SK-N-SH treated with all-trans-retinoic acid at 6 μM for 48 hours (cell line): ENCODE measurements around the gene RAB38.

Source experiments
- ATAC-seq: fragments of 200-7000 bp; cut with Tn5 transposase; 3 replicates; pipeline ENCODE4 v1.9.1; 2020; ENCODE audit warnings: mild to moderate bottlenecking, moderate library complexity
- ARNTL ChIP-seq: fragments of 450-650 bp; formaldehyde crosslinking; IDR thresholded peaks from 2 replicates; pipeline ENCODE4 v1.5.0; 2020; ENCODE audit warnings: low read depth, mild to moderate bottlenecking, moderate library complexity, borderline replicate concordance
- CSDC2 ChIP-seq: fragments of 250-450 bp; sonication (Bioruptor Pico); IDR thresholded peaks from 2 replicates; pipeline ENCODE4 v1.5.0; 2020; ENCODE audit warnings: mild to moderate bottlenecking, moderate library complexity
- ESRRG ChIP-seq: fragments of 250-450 bp; sonication (Bioruptor Pico); IDR thresholded peaks from 2 replicates; pipeline ENCODE4 v1.6.1; 2021; ENCODE audit warnings: mild to moderate bottlenecking
- GLIS3 ChIP-seq: fragments of 250-450 bp; sonication (Bioruptor Pico); IDR thresholded peaks from 2 replicates; pipeline ENCODE4 v1.5.0; 2020; ENCODE audit warnings: mild to moderate bottlenecking, moderate library complexity
- ISL1 ChIP-seq: fragments of 250-450 bp; sonication (Bioruptor Pico); IDR thresholded peaks from 2 replicates; pipeline ENCODE4 v2.1.2; 2022; ENCODE audit warnings: mild to moderate bottlenecking, moderate library complexity
- OSR1 ChIP-seq: fragments of 250-450 bp; sonication (Bioruptor Pico); IDR thresholded peaks from 2 replicates; pipeline ENCODE4 v1.8.0; 2022; ENCODE audit warnings: moderate library complexity, mild to moderate bottlenecking, inconsistent platforms
- PPARA ChIP-seq: fragments of 250-450 bp; sonication (Bioruptor Pico); IDR thresholded peaks from 2 replicates; pipeline ENCODE4 v1.5.0; 2020; ENCODE audit warnings: mild to moderate bottlenecking, borderline replicate concordance
- SNAI2 ChIP-seq: fragments of 250-450 bp; sonication (Bioruptor Pico); IDR thresholded peaks from 2 replicates; pipeline ENCODE4 v1.5.0; 2020; ENCODE audit warnings: mild to moderate bottlenecking, moderate library complexity
- TCF4 ChIP-seq: fragments of 250-450 bp; sonication (Bioruptor Pico); IDR thresholded peaks from 2 replicates; pipeline ENCODE4 v1.8.0; 2021; ENCODE audit warnings: mild to moderate bottlenecking, moderate library complexity, borderline replicate concordance
- TOX ChIP-seq: fragments of 250-450 bp; sonication (Bioruptor Pico); IDR thresholded peaks from 2 replicates; pipeline ENCODE4 v1.8.0; 2021; ENCODE audit warnings: mild to moderate bottlenecking, moderate library complexity, borderline replicate concordance
- ZC3H10 ChIP-seq: fragments of 250-450 bp; sonication (Bioruptor Pico); IDR thresholded peaks from 2 replicates; pipeline ENCODE4 v1.5.1; 2021; ENCODE audit warnings: mild to moderate bottlenecking, moderate library complexity
- ZFP30 ChIP-seq: fragments of 450-650 bp; formaldehyde crosslinking; IDR thresholded peaks from 2 replicates; pipeline ENCODE4 v1.5.0; 2022; ENCODE audit warnings: mild to moderate bottlenecking, moderate library complexity
- ZNF565 ChIP-seq: fragments of 450-650 bp; formaldehyde crosslinking; conservative IDR thresholded peaks from 2 replicates; pipeline ENCODE4 v1.5.0; 2020; ENCODE audit warnings: low read depth, mild to moderate bottlenecking, moderate library complexity
- ZNF8 ChIP-seq: fragments of 450-650 bp; formaldehyde crosslinking; IDR thresholded peaks from 2 replicates; pipeline ENCODE4 v1.5.0; 2020; ENCODE audit warnings: mild to moderate bottlenecking, moderate library complexity
- TF ChIP-seq, protein P1 (sequence below): fragments of 250-450 bp; sonication (Bioruptor Pico); IDR thresholded peaks from 2 replicates; pipeline ENCODE4 v1.8.0; 2021; ENCODE audit warnings: low read depth, mild to moderate bottlenecking, moderate library complexity, borderline replicate concordance
- TF ChIP-seq, protein P2 (sequence below): fragments of 250-450 bp; sonication (Bioruptor Pico); IDR thresholded peaks from 2 replicates; pipeline ENCODE4 v1.8.0; 2020; ENCODE audit warnings: mild to moderate bottlenecking, moderate library complexity, borderline replicate concordance
- TF ChIP-seq, protein P3 (sequence below): fragments of 250-450 bp; sonication (Bioruptor Pico); IDR thresholded peaks from 2 replicates; pipeline ENCODE4 v1.5.0; 2020; ENCODE audit warnings: mild to moderate bottlenecking, moderate library complexity
- TF ChIP-seq, protein P4 (sequence below): fragments of 250-450 bp; sonication (Bioruptor Pico); IDR thresholded peaks from 2 replicates; pipeline ENCODE4 v1.5.1; 2021; ENCODE audit warnings: mild to moderate bottlenecking, moderate library complexity
- TF ChIP-seq, protein P5 (sequence below): fragments of 250-450 bp; sonication (Bioruptor Pico); IDR thresholded peaks from 2 replicates; pipeline ENCODE4 v1.5.1; 2020; ENCODE audit warnings: low read depth, mild to moderate bottlenecking, moderate library complexity

The RAB38 gene

DNA sequence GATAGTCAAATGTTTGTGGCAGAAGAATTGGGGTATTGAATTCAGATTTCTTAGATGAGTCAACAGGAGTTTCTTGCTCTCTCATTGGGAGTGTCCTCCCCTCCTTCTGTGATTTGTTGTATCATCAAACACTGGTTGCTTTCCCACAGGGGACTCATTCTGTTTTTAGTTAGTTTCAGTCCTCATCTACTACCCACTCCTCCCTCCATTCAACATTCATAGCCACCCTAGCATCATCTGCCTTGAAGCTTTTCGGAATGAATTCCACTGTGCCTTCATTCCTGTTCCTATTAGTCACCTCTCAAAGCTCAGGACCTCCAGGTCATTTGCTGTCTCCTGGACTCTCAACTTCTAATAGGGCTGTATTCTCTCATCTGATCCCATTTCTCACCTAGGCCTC lies 31.5 kb upstream of the RAB38 start:
- TF ChIP-seq ARNTL (CRISPR knock-in tag) (no peak), GLIS3 (CRISPR knock-in tag) (no peak), SNAI2 (no peak), ISL1 (CRISPR knock-in tag) (no peak), PPARA (CRISPR knock-in tag) (no peak), ZC3H10 (CRISPR knock-in tag) (no peak), TCF4 (CRISPR knock-in tag) (no peak), ZNF8 (CRISPR knock-in tag) (no peak), OSR1 (CRISPR knock-in tag) (no peak), ZNF565 (CRISPR knock-in tag) (no peak)
- no peak for ATAC-seq

DNA sequence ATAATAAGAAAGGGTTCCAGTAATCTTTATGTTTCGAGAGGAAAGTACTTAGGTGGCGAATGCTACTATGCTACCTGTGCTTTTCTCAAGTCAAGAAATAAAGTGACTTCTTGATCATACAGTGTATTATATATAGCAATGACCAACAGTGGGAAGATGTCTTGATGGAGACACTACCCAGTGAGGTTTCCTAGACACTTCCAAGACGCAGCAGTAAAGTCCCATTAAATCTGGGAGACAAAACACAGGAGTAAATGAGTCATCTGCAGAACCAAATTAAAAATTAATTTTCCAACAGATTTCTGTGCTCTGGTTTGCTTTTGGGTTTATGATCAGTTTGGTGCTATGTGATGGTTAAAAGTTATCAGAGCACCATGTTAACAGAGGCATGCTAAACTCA lies 29.1 kb upstream of the RAB38 start:
- TF ChIP-seq TCF4 (CRISPR knock-in tag) (no peak), SNAI2 (no peak), ARNTL (CRISPR knock-in tag) (no peak), ZC3H10 (CRISPR knock-in tag) (no peak), ESRRG (CRISPR knock-in tag) (no peak), ZFP30 (CRISPR knock-in tag) (no peak), ISL1 (CRISPR knock-in tag) (no peak), TOX (no peak), ZNF565 (CRISPR knock-in tag) (no peak), GLIS3 (CRISPR knock-in tag) (no peak), OSR1 (CRISPR knock-in tag) (no peak), PPARA (CRISPR knock-in tag) (no peak)
- TF ChIP-seq, protein P1, sequence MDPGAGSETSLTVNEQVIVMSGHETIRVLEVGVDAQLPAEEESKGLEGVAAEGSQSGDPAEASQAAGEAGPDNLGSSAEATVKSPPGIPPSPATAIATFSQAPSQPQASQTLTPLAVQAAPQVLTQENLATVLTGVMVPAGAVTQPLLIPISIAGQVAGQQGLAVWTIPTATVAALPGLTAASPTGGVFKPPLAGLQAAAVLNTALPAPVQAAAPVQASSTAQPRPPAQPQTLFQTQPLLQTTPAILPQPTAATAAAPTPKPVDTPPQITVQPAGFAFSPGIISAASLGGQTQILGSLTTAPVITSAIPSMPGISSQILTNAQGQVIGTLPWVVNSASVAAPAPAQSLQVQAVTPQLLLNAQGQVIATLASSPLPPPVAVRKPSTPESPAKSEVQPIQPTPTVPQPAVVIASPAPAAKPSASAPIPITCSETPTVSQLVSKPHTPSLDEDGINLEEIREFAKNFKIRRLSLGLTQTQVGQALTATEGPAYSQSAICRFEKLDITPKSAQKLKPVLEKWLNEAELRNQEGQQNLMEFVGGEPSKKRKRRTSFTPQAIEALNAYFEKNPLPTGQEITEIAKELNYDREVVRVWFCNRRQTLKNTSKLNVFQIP (CRISPR knock-in tag), result no peak
- TF ChIP-seq, protein P2, sequence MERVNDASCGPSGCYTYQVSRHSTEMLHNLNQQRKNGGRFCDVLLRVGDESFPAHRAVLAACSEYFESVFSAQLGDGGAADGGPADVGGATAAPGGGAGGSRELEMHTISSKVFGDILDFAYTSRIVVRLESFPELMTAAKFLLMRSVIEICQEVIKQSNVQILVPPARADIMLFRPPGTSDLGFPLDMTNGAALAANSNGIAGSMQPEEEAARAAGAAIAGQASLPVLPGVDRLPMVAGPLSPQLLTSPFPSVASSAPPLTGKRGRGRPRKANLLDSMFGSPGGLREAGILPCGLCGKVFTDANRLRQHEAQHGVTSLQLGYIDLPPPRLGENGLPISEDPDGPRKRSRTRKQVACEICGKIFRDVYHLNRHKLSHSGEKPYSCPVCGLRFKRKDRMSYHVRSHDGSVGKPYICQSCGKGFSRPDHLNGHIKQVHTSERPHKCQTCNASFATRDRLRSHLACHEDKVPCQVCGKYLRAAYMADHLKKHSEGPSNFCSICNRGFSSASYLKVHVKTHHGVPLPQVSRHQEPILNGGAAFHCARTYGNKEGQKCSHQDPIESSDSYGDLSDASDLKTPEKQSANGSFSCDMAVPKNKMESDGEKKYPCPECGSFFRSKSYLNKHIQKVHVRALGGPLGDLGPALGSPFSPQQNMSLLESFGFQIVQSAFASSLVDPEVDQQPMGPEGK (CRISPR knock-in tag), result no peak
- ATAC-seq, result no peak

DNA sequence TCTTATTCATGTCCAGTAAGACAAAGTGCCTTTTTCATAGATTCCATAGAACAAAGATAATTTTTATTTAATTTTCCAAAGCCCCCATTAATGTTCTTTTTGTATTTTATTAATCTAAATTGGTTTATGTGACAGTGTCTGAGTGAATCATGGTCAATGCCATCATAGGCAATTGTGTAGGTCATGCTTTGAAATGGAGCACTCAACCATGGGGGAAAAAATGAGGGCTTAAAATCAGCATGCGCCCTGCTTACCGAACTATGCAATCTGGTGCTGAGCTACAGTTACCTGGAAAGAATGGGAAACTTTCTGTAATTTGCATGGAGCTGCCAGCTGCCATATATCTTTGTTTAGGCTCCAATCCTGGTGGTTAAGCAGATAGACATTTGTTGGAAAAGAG lies 28.4 kb upstream of the RAB38 start:
- TF ChIP-seq, protein P3, sequence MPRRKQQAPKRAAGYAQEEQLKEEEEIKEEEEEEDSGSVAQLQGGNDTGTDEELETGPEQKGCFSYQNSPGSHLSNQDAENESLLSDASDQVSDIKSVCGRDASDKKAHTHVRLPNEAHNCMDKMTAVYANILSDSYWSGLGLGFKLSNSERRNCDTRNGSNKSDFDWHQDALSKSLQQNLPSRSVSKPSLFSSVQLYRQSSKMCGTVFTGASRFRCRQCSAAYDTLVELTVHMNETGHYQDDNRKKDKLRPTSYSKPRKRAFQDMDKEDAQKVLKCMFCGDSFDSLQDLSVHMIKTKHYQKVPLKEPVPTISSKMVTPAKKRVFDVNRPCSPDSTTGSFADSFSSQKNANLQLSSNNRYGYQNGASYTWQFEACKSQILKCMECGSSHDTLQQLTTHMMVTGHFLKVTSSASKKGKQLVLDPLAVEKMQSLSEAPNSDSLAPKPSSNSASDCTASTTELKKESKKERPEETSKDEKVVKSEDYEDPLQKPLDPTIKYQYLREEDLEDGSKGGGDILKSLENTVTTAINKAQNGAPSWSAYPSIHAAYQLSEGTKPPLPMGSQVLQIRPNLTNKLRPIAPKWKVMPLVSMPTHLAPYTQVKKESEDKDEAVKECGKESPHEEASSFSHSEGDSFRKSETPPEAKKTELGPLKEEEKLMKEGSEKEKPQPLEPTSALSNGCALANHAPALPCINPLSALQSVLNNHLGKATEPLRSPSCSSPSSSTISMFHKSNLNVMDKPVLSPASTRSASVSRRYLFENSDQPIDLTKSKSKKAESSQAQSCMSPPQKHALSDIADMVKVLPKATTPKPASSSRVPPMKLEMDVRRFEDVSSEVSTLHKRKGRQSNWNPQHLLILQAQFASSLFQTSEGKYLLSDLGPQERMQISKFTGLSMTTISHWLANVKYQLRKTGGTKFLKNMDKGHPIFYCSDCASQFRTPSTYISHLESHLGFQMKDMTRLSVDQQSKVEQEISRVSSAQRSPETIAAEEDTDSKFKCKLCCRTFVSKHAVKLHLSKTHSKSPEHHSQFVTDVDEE, result no peak
- ATAC-seq, result no peak

DNA sequence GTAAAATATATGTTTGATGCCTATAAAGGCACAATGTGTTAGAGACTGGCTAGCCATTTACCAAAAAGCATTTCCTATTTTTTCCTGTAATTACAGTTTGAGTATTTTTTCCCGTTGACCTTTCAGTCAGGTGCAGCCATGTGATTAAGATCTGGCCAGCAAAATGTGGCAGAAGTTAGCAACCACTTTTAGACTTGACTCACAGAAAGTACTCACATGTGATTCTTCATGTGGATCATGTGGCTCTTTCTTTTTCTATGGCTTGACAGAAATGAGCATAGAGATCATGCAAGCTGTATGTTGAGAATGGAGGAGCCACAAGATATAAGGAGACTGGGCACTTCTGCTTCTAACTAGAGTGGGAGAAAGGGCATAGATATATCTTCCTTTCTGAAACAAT lies 27.3 kb upstream of the RAB38 start:
- TF ChIP-seq OSR1 (CRISPR knock-in tag), result no peak
- TF ChIP-seq CSDC2, result no peak
- no peak for TF ChIP-seq SNAI2
- TF ChIP-seq ZFP30 (CRISPR knock-in tag), result no peak
- TF ChIP-seq, protein P4, sequence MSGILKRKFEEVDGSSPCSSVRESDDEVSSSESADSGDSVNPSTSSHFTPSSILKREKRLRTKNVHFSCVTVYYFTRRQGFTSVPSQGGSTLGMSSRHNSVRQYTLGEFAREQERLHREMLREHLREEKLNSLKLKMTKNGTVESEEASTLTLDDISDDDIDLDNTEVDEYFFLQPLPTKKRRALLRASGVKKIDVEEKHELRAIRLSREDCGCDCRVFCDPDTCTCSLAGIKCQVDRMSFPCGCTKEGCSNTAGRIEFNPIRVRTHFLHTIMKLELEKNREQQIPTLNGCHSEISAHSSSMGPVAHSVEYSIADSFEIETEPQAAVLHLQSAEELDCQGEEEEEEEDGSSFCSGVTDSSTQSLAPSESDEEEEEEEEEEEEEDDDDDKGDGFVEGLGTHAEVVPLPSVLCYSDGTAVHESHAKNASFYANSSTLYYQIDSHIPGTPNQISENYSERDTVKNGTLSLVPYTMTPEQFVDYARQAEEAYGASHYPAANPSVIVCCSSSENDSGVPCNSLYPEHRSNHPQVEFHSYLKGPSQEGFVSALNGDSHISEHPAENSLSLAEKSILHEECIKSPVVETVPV (CRISPR knock-in tag), result no peak
- TF ChIP-seq, protein P2 (CRISPR knock-in tag), result no peak
- TF ChIP-seq, protein P5, sequence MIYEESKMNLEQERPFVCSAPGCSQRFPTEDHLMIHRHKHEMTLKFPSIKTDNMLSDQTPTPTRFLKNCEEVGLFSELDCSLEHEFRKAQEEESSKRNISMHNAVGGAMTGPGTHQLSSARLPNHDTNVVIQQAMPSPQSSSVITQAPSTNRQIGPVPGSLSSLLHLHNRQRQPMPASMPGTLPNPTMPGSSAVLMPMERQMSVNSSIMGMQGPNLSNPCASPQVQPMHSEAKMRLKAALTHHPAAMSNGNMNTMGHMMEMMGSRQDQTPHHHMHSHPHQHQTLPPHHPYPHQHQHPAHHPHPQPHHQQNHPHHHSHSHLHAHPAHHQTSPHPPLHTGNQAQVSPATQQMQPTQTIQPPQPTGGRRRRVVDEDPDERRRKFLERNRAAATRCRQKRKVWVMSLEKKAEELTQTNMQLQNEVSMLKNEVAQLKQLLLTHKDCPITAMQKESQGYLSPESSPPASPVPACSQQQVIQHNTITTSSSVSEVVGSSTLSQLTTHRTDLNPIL, result no peak
- TF ChIP-seq, protein P3, result no peak
- no peak for TF ChIP-seq GLIS3 (CRISPR knock-in tag)
- TF ChIP-seq TOX, result no peak
- no peak for TF ChIP-seq ZNF8 (CRISPR knock-in tag)
- TF ChIP-seq ZC3H10 (CRISPR knock-in tag), result no peak
- no peak for ATAC-seq
